Thymus (tissue), 14 donors: Measurements from ENCODE around the gene ZFAND3. TPM values are rescaled to one million over a fixed set of nuclear protein-coding genes. Genes with fewer than 3 reads are reported as not detected.

Experiments
- DNase-seq, 9 donors: peaks; one replicate each; pipeline ENCODE4 v3.0.0-alpha.2; 2013; ENCODE audit warnings: low spot score in 9 of 9, low read depth in 6 of 9, missing footprints in 1 of 9
- H3K27ac ChIP-seq, 2 donors: one replicate each; pipeline ENCODE4 v1.5.1; 2013; ENCODE audit warnings: control low read depth in 1 of 2, low read depth in 1 of 2, low read length in 1 of 2, mild to moderate bottlenecking in 1 of 2, moderate library complexity in 1 of 2
- H3K27me3 ChIP-seq, 2 donors: one replicate each; pipeline ENCODE4 v1.5.1; 2013; ENCODE audit warnings: low read length in 1 of 2; ENCODE audit not compliant: control insufficient read depth in 2 of 2, insufficient read depth in 1 of 2
- H3K36me3 ChIP-seq, 2 donors: one replicate each; pipeline ENCODE4 v1.5.1; 2013; ENCODE audit warnings: low read length in 1 of 2, mild to moderate bottlenecking in 1 of 2, moderate library complexity in 1 of 2; ENCODE audit not compliant: control insufficient read depth in 2 of 2, insufficient read depth in 2 of 2
- H3K4me1 ChIP-seq, 2 donors: one replicate each; pipeline ENCODE4 v1.5.1; 2013; ENCODE audit warnings: low read length in 2 of 2; ENCODE audit not compliant: control insufficient read depth in 2 of 2, insufficient read depth in 2 of 2
- H3K4me3 ChIP-seq, 2 donors: one replicate each; pipeline ENCODE4 v1.5.1; 2013; ENCODE audit warnings: low read length in 2 of 2, control low read depth in 1 of 2, mild to moderate bottlenecking in 1 of 2
- H3K9me3 ChIP-seq, 2 donors: one replicate each; pipeline ENCODE4 v1.5.1; 2013; ENCODE audit warnings: low read length in 1 of 2, mild to moderate bottlenecking in 1 of 2; ENCODE audit not compliant: control insufficient read depth in 2 of 2, insufficient read depth in 1 of 2
- WGBS: extraction: QIAGEN DNeasy Blood & Tissue Kit; methylation state at CpG from one replicate; pipeline ENCODE4 v1.1.7; 2013; 5-methylcytosine and 5-hydroxymethylcytosine counted together
- long read RNA-seq, 10 donors: transcript quantifications; one replicate each; lab custom pipeline, GENCODE V29; 2026
- polyA plus RNA-seq: library from polyadenylated mRNA; stranded (reverse); fragments of 200-250 nt; gene quantifications from one replicate; pipeline ENCODE4 v1.2.3, GENCODE V29; 2013
- total RNA-seq: library from RNA; stranded (reverse); fragments of 120-200 nt; gene quantifications from one replicate; pipeline ENCODE4 v1.2.4, GENCODE V29; 2013
- donor health status: healthy.

ZFAND3 gene, protein sequence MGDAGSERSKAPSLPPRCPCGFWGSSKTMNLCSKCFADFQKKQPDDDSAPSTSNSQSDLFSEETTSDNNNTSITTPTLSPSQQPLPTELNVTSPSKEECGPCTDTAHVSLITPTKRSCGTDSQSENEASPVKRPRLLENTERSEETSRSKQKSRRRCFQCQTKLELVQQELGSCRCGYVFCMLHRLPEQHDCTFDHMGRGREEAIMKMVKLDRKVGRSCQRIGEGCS
- 8.5 TPM for total RNA-seq
- 25.7 TPM for polyA plus RNA-seq
- long read RNA-seq, donor 1, partial matches to known transcripts = 0 of 1 reads
- long read RNA-seq, donor 1, other reads (novel, unspliced or antisense) = 0 of 1 reads
- long read RNA-seq, donor 2 = 0 reads
- long read RNA-seq, donor 3, partial matches to known transcripts = 0 of 3 reads
- long read RNA-seq, donor 3, other reads (novel, unspliced or antisense) = 0 of 3 reads
- long read RNA-seq, donor 4, transcript ZFAND3-201 (6 exons, 3,366 nt) = major isoform, 5 of 5 reads
- long read RNA-seq, donor 4, partial matches to known transcripts = 0 of 5 reads
- long read RNA-seq, donor 4, other reads (novel, unspliced or antisense) = 0 of 5 reads
- long read RNA-seq, donor 5, transcript ZFAND3-201 (6 exons, 3,366 nt) = major isoform, 8 of 61 reads
- long read RNA-seq, donor 5, partial matches to known transcripts = 53 of 61 reads
- long read RNA-seq, donor 5, other reads (novel, unspliced or antisense) = 0 of 61 reads
- long read RNA-seq, donor 6, transcript ZFAND3-201 (6 exons, 3,366 nt) = major isoform, 12 of 12 reads
- long read RNA-seq, donor 6, partial matches to known transcripts = 0 of 12 reads
- long read RNA-seq, donor 6, other reads (novel, unspliced or antisense) = 0 of 12 reads
- long read RNA-seq, donor 7, transcript ZFAND3-201 (6 exons, 3,366 nt) = major isoform, 5 of 5 reads
- long read RNA-seq, donor 7, partial matches to known transcripts = 0 of 5 reads
- long read RNA-seq, donor 7, other reads (novel, unspliced or antisense) = 0 of 5 reads
- long read RNA-seq, donor 8, partial matches to known transcripts = 0 of 2 reads
- long read RNA-seq, donor 8, other reads (novel, unspliced or antisense) = 0 of 2 reads
- long read RNA-seq, donor 9, transcript ZFAND3-201 (6 exons, 3,366 nt) = major isoform, 8 of 9 reads
- long read RNA-seq, donor 9, partial matches to known transcripts = 0 of 9 reads
- long read RNA-seq, donor 9, other reads (novel, unspliced or antisense) = 0 of 9 reads
- long read RNA-seq, donor 10, transcript ZFAND3-201 (6 exons, 3,366 nt) = major isoform, 5 of 5 reads
- long read RNA-seq, donor 10, partial matches to known transcripts = 0 of 5 reads
- long read RNA-seq, donor 10, other reads (novel, unspliced or antisense) = 0 of 5 reads

DNA sequence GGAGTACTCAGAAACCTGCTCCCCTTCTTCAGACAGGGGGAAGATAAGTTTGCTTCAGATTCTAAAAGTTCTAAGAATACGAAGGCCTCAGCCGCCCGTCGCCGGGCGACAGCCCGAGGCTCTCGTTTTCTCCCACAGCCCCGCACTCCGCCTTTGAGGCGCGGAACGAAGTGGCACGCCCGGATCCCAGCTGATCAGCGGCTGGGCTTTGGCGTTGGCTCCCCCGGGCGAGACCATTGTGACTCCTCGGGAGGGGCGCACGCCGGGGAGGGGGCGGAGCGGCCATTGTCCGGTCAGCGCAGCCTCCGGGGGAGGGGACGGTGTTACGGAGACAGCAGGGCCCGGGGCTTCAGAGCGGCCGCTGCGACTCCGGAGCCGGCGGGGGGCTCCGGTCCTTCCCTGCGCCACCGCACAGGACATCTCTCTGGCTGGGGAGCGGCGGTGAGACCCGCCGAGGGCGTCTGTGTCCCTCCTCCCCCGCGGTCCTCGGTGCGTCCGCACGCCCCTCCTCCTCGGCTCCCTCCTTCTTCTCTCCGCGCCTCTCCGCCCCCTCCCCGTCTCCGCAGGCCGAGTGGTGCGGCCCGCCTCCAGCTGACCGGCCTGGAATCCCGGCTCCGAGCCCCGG, at the start of gene ZFAND3:
Gene ZFAND3 (plus strand): TSS at position 551 of the 625 bp plus-strand sequence. CDS start 219 bp downstream, outside the sequence.
- Histone ChIP-seq H3K27me3 (no peaks in the 10 kb centered on the region), H3K9me3 (peaks cover 0 to 2% of the 10 kb centered on the region in 2 donors), H3K27ac (peak within 1 kb of the TSS; percentile 95 to 96), H3K4me1 (peaks cover 21 to 22% of the 10 kb centered on the region in 2 donors), H3K36me3 (no peaks in the 10 kb centered on the region), H3K4me3 (peak within 1 kb of the TSS; percentile 97 to 99)
- WGBS = under 1% methylated on average over 64 of the region's 64 CpGs
- peak in 8 of 9 donors; percentile 92 to 98 (median 94) for DNase-seq

DNA sequence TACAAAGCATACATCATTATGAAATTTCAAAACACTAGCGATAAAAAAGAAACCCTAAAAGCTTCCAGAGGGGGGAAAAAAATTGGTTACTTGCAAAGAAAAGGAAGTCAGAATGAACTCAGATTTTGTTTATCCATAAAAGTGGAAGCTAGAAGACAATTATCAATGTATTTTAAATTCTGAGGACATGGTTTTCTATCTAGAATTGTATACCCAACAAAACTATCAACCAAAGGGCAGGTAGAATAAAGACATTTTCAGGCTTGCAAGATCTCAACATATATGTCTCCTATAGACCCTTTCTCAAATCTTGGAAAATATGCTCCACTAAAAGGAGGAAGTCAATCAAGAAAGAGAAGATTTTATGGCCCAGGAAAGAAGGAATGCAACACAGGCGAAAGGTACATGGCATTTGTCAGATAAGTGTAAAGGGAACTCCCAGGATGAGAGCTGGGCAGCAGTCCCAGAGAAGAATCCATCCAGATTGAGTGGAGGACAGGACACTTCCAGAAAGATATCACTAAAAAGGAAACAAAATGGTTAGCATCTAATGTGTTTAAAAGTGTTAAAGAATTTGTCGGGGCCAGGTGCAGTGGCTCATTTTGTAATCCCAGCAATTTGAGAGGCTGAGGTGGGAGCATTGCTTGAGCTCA, 45.4 kb upstream of the ZFAND3 start:
- no peak overlapping the region for H3K4me3 ChIP-seq
- WGBS = 97% methylated on average over 3 of the region's 3 CpGs
- no peaks in the 10 kb centered on the region for H3K27me3 ChIP-seq

DNA sequence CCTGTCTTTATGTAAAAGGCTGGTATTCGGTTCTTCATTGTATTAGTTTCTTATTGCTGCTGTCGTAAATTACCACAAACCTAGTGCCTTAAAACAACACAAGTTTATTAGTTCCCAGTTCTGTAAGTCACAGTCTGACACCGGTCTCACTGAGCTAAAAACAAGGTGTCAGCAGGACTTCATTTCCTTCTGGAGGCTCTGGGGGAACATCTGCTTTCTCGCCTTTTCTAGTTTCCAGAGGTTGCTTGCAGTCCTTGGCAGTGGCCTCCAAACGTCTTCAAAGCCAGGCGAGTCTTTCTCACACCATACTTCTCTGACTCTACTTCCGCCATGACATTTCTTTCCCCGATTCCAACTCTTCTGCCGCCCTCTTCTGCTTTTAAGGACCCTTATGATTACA, 43.0 kb upstream of the ZFAND3 start:
- no peaks in the 10 kb centered on the region for H3K36me3 ChIP-seq
- peaks cover 0 to 5% of the 10 kb centered on the region in 2 donors for H3K4me1 ChIP-seq
- WGBS = 93% methylated on average over 9 of the region's 9 CpGs
- H3K9me3 ChIP-seq = peaks cover 0 to 6% of the 10 kb centered on the region in 2 donors
- H3K4me3 ChIP-seq = no peak overlapping the region
- no peak for DNase-seq
- no peak overlapping the region for H3K27ac ChIP-seq
- no peaks in the 10 kb centered on the region for H3K27me3 ChIP-seq

More for the DNA sequence above, 45.4 kb upstream of the ZFAND3 start:
- DNase-seq = no peak
- Histone ChIP-seq H3K4me1 (peaks cover 0 to 5% of the 10 kb centered on the region in 2 donors), H3K9me3 (peaks cover 0 to 6% of the 10 kb centered on the region in 2 donors), H3K27ac (no peak overlapping the region), H3K36me3 (no peaks in the 10 kb centered on the region)

DNA sequence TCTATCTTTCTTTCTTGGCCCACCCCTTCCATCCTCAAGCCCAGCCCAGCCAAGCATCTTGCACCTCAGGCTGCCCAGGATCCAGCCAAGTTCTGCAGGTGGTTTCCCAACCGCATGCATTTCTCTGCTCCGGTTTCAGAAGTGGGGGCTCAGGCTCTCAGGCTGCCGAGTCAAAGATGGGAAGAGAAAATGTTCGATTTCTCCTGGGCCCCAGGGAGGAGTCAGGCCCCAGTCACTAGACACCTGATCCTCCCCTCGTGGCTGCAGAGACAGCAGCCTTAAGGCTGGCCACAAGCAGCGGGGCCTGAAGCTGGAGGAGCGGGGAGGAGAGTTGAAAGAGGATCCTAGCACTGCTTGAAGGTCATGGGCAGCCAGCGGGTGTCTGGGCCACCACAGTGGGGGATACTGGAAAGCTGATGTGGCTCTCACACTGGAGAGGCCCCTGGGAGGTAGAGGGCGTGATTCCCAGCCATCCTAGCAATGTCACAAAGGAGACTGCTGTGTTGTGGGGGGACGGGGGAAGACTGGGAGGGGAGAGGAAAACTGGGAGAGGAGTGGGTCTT, 42.2 kb upstream of the ZFAND3 start:
- WGBS = 81% methylated on average over 10 of the region's 10 CpGs
- Histone ChIP-seq H3K4me3 (no peak overlapping the region), H3K27ac (peak overlapping the region in 1 of 2 donors; percentile 15)

DNA sequence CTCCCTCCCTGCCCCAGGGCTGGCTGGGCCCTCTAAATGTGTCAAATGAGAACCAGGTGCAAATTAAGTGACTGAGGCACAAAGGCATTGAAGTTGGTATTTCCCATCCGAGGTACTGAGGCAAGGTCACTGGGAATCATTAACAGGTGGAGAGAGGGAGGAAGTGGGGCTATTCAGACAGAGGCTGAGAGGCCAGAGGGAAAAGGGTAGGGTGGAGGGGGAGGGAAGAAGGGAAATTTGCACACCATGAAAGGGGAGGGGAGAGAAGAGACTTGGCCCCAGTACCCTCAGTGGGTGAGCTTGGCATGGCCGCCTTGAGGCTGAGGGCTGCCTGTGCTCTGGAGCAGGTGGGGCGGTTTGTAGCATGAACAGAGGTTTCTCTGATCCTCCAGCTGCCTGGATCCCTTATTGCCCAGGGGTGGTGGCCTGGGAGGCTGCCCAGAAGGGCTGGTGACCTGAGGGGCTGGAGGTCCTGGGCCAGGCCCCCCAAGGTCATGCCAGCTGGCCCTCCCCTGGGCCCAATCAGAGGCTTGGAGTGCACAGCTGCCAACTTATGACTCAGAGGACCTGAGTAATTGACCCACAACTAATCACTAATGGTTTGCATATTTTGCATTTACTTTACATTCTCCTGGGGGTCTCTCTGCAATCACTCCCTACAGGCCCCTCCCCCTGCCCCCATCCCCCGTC, 40.3 kb upstream of the ZFAND3 start:
- Histone ChIP-seq H3K27ac (no peak overlapping the region), H3K9me3 (no peaks in the 10 kb centered on the region), H3K4me3 (no peak overlapping the region), H3K36me3 (no peaks in the 10 kb centered on the region), H3K4me1 (peaks cover 6 to 19% of the 10 kb centered on the region in 2 donors), H3K27me3 (peaks cover 12 to 23% of the 10 kb centered on the region in 2 donors)
- 91% methylated on average over 4 of the region's 4 CpGs for WGBS
- no peak for DNase-seq

More for the DNA sequence above, 42.2 kb upstream of the ZFAND3 start:
- no peaks in the 10 kb centered on the region for H3K36me3 ChIP-seq
- H3K27me3 ChIP-seq = peaks cover 0 to 4% of the 10 kb centered on the region in 2 donors
- DNase-seq = peak in 1 of 9 donors; percentile 26
- H3K4me1 ChIP-seq = peaks cover 0 to 5% of the 10 kb centered on the region in 2 donors
- peaks cover 0 to 6% of the 10 kb centered on the region in 2 donors for H3K9me3 ChIP-seq

DNA sequence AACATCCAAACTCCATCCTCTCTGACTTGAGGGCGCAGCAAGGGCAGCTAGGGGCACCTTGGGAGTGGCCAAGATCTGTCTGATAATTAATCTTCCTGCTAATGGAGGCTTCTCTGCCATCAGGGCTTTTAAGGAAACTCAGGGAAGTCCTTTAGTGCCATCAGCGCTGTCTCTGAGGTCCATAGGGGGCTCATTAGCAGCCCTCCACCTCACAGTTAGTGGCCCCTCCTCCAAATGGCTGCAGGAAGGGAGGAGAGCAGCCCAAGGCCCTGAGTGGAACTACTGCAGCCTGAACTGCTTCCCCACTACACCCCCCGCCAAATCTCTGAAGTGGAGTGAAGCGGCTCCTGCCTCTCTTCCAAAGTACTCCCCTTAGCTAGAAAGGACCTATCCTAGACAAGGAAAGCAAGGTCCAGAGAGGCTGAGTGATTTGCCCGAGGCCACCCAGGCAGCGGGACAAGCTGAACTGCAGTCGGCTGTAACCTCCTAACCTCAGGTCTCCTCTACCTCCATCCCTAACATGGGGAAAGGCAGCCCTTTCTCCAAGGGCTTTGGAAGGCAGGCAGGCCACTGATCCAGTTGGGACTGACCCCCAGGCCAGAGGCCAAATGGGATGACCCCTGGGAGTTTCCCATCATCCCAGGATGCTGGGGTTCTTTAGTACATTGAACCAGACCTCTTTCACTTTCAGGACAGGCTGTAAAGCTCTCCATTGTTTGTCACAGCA, 39.5 kb upstream of the ZFAND3 start:
- Histone ChIP-seq H3K4me1 (peaks cover 6 to 25% of the 10 kb centered on the region in 2 donors), H3K4me3 (no peak overlapping the region), H3K36me3 (no peaks in the 10 kb centered on the region), H3K27ac (no peak overlapping the region), H3K9me3 (no peaks in the 10 kb centered on the region), H3K27me3 (peaks cover 17 to 31% of the 10 kb centered on the region in 2 donors)
- 88% methylated on average over 7 of the region's 7 CpGs for WGBS
- DNase-seq = no peak

GRCh38 chr6:37781788-37782187, 37.7 kb upstream of the ZFAND3 start:
- 97% methylated on average over 2 of the region's 2 CpGs for WGBS
- H3K4me3 ChIP-seq = no peak overlapping the region
- peaks cover 6 to 25% of the 10 kb centered on the region in 2 donors for H3K4me1 ChIP-seq
- H3K9me3 ChIP-seq = no peaks in the 10 kb centered on the region
- DNase-seq = no peak
- H3K27me3 ChIP-seq = peaks cover 17 to 42% of the 10 kb centered on the region in 2 donors
- no peaks in the 10 kb centered on the region for H3K36me3 ChIP-seq
- no peak overlapping the region for H3K27ac ChIP-seq
